HepG2 (cell line): ENCODE results near the gene SPATA31E1. TPM values are rescaled to one million over a fixed set of nuclear protein-coding genes. Genes with fewer than 3 reads are reported as not detected.

Source experiments
- ATAC-seq: fragments of 200-7000 bp; cut with Tn5 transposase; 3 replicates; pipeline ENCODE4 v1.9.1; 2020; ENCODE audit warnings: mild to moderate bottlenecking, moderate library complexity
- BruUV-seq: library from RNA; stranded (reverse); fragments of 400-500 nt; replicated peaks from 2 replicates; lab custom pipeline; 2021; lab: Mats Ljungman, UMichigan
- CTCF ChIA-PET: fragments of 300-600 bp; formaldehyde crosslinking; extraction: SDS; loops from one replicate; lab custom pipeline; 2021; ENCODE audit warnings: low total read pairs, inconsistent platforms, low intra/inter-chr PET ratio; lab: Yijun Ruan, JAX
- POLR2A ChIA-PET: fragments of 350-600 bp; sonication (Branson Sonifier 250); formaldehyde crosslinking; loops from one replicate; lab custom pipeline; 2020; ENCODE audit warnings: antibody characterized with exemption, inconsistent platforms; lab: Yijun Ruan, JAX
- DNase-seq: peaks from one replicate; pipeline ENCODE4 v3.0.0-alpha.2; 2015; ENCODE audit warnings: low spot score
- FAIRE-seq: peaks from 3 replicates; lab custom pipeline; 2011; peaks lifted over from hg19 to GRCh38; lab: Jason Lieb, UNC
- H2AFZ ChIP-seq: one replicate; pipeline ENCODE4 v1.6.1; 2011; ENCODE audit warnings: low read length, inconsistent platforms
- H3K27ac ChIP-seq: fragments of 300-600 bp; 3 replicates; pipeline ENCODE4 v1.8.0; 2011; ENCODE audit warnings: mixed run types, mild to moderate bottlenecking, mixed read lengths, low read length, inconsistent platforms; ENCODE audit not compliant: insufficient read depth; ENCODE audit errors: extremely low read length
- H3K27me3 ChIP-seq, 2 experiments: fragments of 200-600 bp in 1 of 2; 2 replicates in 1 of 2; 3 replicates in 1 of 2; pipeline versions ENCODE4 v1.6.0 to v1.8.0; 2011; ENCODE audit warnings: low read length in 2 of 2, mild to moderate bottlenecking in 2 of 2, moderate library complexity in 2 of 2, inconsistent platforms in 1 of 2; ENCODE audit not compliant: insufficient read depth in 2 of 2, control insufficient read depth in 1 of 2
- H3K36me3 ChIP-seq, 2 experiments: fragments of 200-600 bp in 1 of 2; replicated peaks in 1 of 2; 2 replicates in 1 of 2; 3 replicates in 1 of 2; pipeline versions ENCODE4 v1.5.1 to v1.8.0; 2011; ENCODE audit warnings: low read length in 2 of 2, inconsistent platforms in 1 of 2; ENCODE audit not compliant: insufficient read depth in 2 of 2, control insufficient read depth in 1 of 2
- H3K4me1 ChIP-seq: 2 replicates; pipeline ENCODE4 v1.5.1; 2012; ENCODE audit warnings: low read length, inconsistent platforms; ENCODE audit not compliant: insufficient read depth
- H3K4me2 ChIP-seq: 2 replicates; pipeline ENCODE4 v1.6.0; 2011; ENCODE audit warnings: low read depth, low read length, inconsistent platforms
- H3K4me3 ChIP-seq, 3 experiments: fragments of 200-600 bp in 1 of 3; sonication (generic), shearing (Covaris generic) in 1 of 3; replicated peaks in 1 of 3; 2 replicates each; pipeline ENCODE4 v1.5.1; 2011 to 2016; ENCODE audit warnings: low read length in 3 of 3, inconsistent platforms in 2 of 3, low read depth in 2 of 3, mild to moderate bottlenecking in 2 of 3, control low read depth in 1 of 3, mixed read lengths in 1 of 3; ENCODE audit not compliant: insufficient read depth in 1 of 3
- H3K79me2 ChIP-seq: one replicate; pipeline ENCODE4 v1.6.1; 2011; ENCODE audit warnings: low read length, inconsistent platforms; ENCODE audit not compliant: insufficient read depth
- H3K9ac ChIP-seq: 2 replicates; pipeline ENCODE4 v1.6.0; 2011; ENCODE audit warnings: mild to moderate bottlenecking, low read depth, low read length, inconsistent platforms; ENCODE audit not compliant: insufficient read depth
- H3K9me3 ChIP-seq: 2 replicates; pipeline ENCODE4 v1.5.1; 2012; ENCODE audit warnings: mild to moderate bottlenecking, low read length
- H4K20me1 ChIP-seq: 2 replicates; pipeline ENCODE4 v1.6.0; 2011; ENCODE audit warnings: inconsistent platforms, mild to moderate bottlenecking, low read length, moderate library complexity; ENCODE audit not compliant: insufficient read depth
- FOXK2 ChIP-seq: fragments of 450-650 bp; IDR thresholded peaks from 2 replicates; pipeline ENCODE4 v1.6.1; 2016
- HOXA9 ChIP-seq: sonication (generic); formaldehyde crosslinking; IDR thresholded peaks from 2 replicates; pipeline ENCODE4 v1.8.1; 2022; ENCODE audit warnings: missing genetic modification reagents, mild to moderate bottlenecking, moderate library complexity, borderline replicate concordance
- JARID2 ChIP-seq: sonication (generic); formaldehyde crosslinking; IDR thresholded peaks from 2 replicates; pipeline ENCODE4 v1.8.1; 2023; ENCODE audit warnings: missing genetic modification reagents, inconsistent platforms; ENCODE audit not compliant: insufficient replicate concordance
- KDM1A ChIP-seq: IDR thresholded peaks from 2 replicates; pipeline ENCODE4 v1.6.1; 2016; ENCODE audit warnings: missing compliant biosample characterization
- NR3C1 ChIP-seq: sonication (generic); formaldehyde crosslinking; IDR thresholded peaks from 2 replicates; pipeline ENCODE4 v1.4.0; 2020; ENCODE audit warnings: missing genetic modification reagents
- RELA ChIP-seq: sonication (generic); formaldehyde crosslinking; IDR thresholded peaks from 2 replicates; pipeline ENCODE4 v1.4.0; 2020; ENCODE audit warnings: missing genetic modification reagents
- TARDBP ChIP-seq: sonication (generic); formaldehyde crosslinking; IDR thresholded peaks from 2 replicates; pipeline ENCODE4 v1.8.0; 2022; ENCODE audit warnings: mild to moderate bottlenecking, missing genetic modification reagents
- ZMAT5 ChIP-seq: sonication (generic); formaldehyde crosslinking; IDR thresholded peaks from 2 replicates; pipeline ENCODE4 v1.5.0; 2020; ENCODE audit warnings: mild to moderate bottlenecking, low read depth, missing genetic modification reagents, borderline replicate concordance
- ZNF431 ChIP-seq: sonication (generic); formaldehyde crosslinking; IDR thresholded peaks from 2 replicates; pipeline ENCODE4 v1.9.0; 2022; ENCODE audit warnings: missing genetic modification reagents, low read depth, mild to moderate bottlenecking, borderline replicate concordance
- ZNF678 ChIP-seq: sonication (generic); formaldehyde crosslinking; IDR thresholded peaks from 2 replicates; pipeline ENCODE4 v1.4.0; 2020; ENCODE audit warnings: mild to moderate bottlenecking, missing genetic modification reagents
- ZNF687 ChIP-seq: sonication (generic); formaldehyde crosslinking; IDR thresholded peaks from 2 replicates; pipeline ENCODE4 v1.5.1; 2020; ENCODE audit warnings: mild to moderate bottlenecking, missing genetic modification reagents, moderate library complexity
- ZSCAN29 ChIP-seq: sonication (generic); formaldehyde crosslinking; conservative IDR thresholded peaks from 2 replicates; pipeline ENCODE4 v1.4.0; 2020; ENCODE audit warnings: mild to moderate bottlenecking, missing genetic modification reagents
- WGBS: methylation state at CpG from one replicate; pipeline ENCODE4 v1.1.6; 2017; ENCODE audit warnings: low lambda C conversion rate; 5-methylcytosine and 5-hydroxymethylcytosine counted together
- in situ Hi-C: cut with HindIII; loops from 2 replicates; pipeline ENCODE4 v1.10.0; 2017; ENCODE audit warnings: low pct_unique_long_range_greater_than_20kb; ENCODE audit not compliant: extremely low pct_ligation_motif_present
- intact Hi-C: fragments of 100-400 bp; cut with micrococcal nuclease; formaldehyde crosslinking; loops from one replicate; pipeline ENCODE4 v1.10.0; 2022; ENCODE audit not compliant: unreplicated experiment
- polyA plus RNA-seq, 8 experiments: library from polyadenylated mRNA; depleted of rRNA in 3 of 8; stranded (reverse) in 7 of 8; unstranded in 1 of 8; fragments of >200 nt; fragmentation: Illumina TruSeq in 4 of 8; extraction: Trizol in 4 of 8; gene quantifications; 2 replicates each; pipeline versions ENCODE4 v1.2.1 to v1.2.3, GENCODE V29; 2011 to 2016; ENCODE audit warnings: low read depth in 4 of 8, missing spikeins in 1 of 8, mixed read lengths in 1 of 8; ENCODE audit not compliant: insufficient read depth in 1 of 8
- total RNA-seq, 5 experiments: library from RNA; depleted of rRNA; stranded (reverse); fragments of >200 nt; fragmentation: Illumina TruSeq; extraction: Trizol; gene quantifications; 2 replicates each; pipeline ENCODE4 v1.2.3, GENCODE V29; 2016; ENCODE audit warnings: low read depth in 1 of 5
- TF ChIP-seq, protein P1 (sequence below): sonication (generic); formaldehyde crosslinking; IDR thresholded peaks from 2 replicates; pipeline ENCODE4 v1.5.0; 2020; ENCODE audit warnings: mild to moderate bottlenecking, missing genetic modification reagents
- TF ChIP-seq, protein P2 (sequence below): sonication (generic); formaldehyde crosslinking; IDR thresholded peaks from 2 replicates; pipeline ENCODE4 v1.8.0; 2023; ENCODE audit warnings: mild to moderate bottlenecking, missing genetic modification reagents

SPATA31E1 gene
- total and polyA plus RNA-seq, 2 of the 13 experiments (the other 11 are each of a cell fraction or from before 2014, with no cell fraction given), result not detected

DNA sequence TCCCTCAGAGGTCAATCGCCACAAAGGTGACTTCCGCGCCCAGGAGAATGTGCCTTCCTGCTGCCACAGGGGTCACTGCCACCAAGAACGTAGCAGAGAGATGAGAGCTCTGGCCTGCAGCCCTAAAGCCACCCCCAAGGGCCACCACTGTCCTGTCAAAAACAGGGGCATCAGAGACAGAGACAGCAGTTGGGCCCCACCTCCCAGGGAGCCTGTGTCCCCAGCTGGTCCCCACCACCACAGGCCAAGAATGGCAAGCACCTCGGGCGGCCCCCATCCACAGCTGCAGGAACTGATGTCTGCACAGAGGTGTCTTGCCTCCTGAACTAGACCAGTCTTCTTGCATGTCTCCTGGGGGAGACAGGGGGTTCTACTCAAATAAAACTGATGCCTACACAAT is 5.8 kb downstream of the SPATA31E1 start (continued):
- TF ChIP-seq, protein P1, sequence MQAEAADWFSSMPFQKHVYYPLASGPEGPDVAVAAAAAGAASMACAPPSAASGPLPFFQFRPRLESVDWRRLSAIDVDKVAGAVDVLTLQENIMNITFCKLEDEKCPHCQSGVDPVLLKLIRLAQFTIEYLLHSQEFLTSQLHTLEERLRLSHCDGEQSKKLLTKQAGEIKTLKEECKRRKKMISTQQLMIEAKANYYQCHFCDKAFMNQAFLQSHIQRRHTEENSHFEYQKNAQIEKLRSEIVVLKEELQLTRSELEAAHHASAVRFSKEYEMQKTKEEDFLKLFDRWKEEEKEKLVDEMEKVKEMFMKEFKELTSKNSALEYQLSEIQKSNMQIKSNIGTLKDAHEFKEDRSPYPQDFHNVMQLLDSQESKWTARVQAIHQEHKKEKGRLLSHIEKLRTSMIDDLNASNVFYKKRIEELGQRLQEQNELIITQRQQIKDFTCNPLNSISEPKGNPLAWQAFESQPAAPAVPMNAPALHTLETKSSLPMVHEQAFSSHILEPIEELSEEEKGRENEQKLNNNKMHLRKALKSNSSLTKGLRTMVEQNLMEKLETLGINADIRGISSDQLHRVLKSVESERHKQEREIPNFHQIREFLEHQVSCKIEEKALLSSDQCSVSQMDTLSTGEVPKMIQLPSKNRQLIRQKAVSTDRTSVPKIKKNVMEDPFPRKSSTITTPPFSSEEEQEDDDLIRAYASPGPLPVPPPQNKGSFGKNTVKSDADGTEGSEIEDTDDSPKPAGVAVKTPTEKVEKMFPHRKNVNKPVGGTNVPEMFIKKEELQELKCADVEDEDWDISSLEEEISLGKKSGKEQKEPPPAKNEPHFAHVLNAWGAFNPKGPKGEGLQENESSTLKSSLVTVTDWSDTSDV, result no peak

- Histone ChIP-seq H3K9ac (no peak overlapping the region), H3K4me3 (no peak overlapping the region), H3K36me3 (no peaks in the 10 kb centered on the region), H3K79me2 (no peaks in the 10 kb centered on the region), H3K4me2 (no peak overlapping the region), H3K4me1 (no peaks in the 10 kb centered on the region), H2AFZ (no peak overlapping the region), H3K9me3 (no peaks in the 10 kb centered on the region), H3K27me3 (peaks cover 4 to 30% of the 10 kb centered on the region in 2 experiments; a peak in 4 of 5 replicates), H3K27ac (no peak overlapping the region), H4K20me1 (no peaks in the 10 kb centered on the region)
- no peak for TF ChIP-seq ZNF431 (CRISPR knock-in tag)
- no peak for TF ChIP-seq JARID2 (CRISPR knock-in tag)
- TF ChIP-seq TARDBP (CRISPR knock-in tag), result no peak
- TF ChIP-seq ZMAT5 (CRISPR knock-in tag), result no peak
- no peak for TF ChIP-seq ZSCAN29
- no peak for TF ChIP-seq RELA (CRISPR knock-in tag)
- no peak for TF ChIP-seq NR3C1 (CRISPR knock-in tag)
- TF ChIP-seq FOXK2, result no peak
- no peak for TF ChIP-seq KDM1A (CRISPR knock-in tag)
- TF ChIP-seq, protein P2, sequence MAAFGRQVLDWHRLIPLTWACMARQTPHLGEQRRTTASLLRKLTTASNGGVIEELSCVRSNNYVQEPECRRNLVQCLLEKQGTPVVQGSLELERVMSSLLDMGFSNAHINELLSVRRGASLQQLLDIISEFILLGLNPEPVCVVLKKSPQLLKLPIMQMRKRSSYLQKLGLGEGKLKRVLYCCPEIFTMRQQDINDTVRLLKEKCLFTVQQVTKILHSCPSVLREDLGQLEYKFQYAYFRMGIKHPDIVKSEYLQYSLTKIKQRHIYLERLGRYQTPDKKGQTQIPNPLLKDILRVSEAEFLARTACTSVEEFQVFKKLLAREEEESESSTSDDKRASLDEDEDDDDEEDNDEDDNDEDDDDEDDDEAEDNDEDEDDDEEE, result no peak
- TF ChIP-seq ZNF678 (CRISPR knock-in tag), result no peak
- TF ChIP-seq ZNF687 (CRISPR knock-in tag), result no peak
- TF ChIP-seq HOXA9 (CRISPR knock-in tag), result no peak
- intact Hi-C loops (no loop called here), in situ Hi-C loops (no loop called here)
- WGBS, result 41% methylated on average over 6 of the region's 12 CpGs
- ATAC-seq, result no peak
- DNase-seq, result no peak
- no TSS peak for BruUV-seq
- ChIA-PET POLR2A (no interaction called here), CTCF (no interaction called here)
- FAIRE-seq, result no peak
These were observed 6.6 kb downstream of the SPATA31E1 start for GRCh38 chr9:87889065-87889881.
